GM12874 (cell line): ENCODE results near the gene TGM3.

Experiments
- CTCF ChIP-seq: IDR thresholded peaks from 2 replicates; pipeline ENCODE4 v1.5.1; 2011; ENCODE audit warnings: low read depth, mild to moderate bottlenecking, control low read depth, low read length, moderate library complexity; ENCODE audit not compliant: insufficient read depth

The TGM3 gene

DNA sequence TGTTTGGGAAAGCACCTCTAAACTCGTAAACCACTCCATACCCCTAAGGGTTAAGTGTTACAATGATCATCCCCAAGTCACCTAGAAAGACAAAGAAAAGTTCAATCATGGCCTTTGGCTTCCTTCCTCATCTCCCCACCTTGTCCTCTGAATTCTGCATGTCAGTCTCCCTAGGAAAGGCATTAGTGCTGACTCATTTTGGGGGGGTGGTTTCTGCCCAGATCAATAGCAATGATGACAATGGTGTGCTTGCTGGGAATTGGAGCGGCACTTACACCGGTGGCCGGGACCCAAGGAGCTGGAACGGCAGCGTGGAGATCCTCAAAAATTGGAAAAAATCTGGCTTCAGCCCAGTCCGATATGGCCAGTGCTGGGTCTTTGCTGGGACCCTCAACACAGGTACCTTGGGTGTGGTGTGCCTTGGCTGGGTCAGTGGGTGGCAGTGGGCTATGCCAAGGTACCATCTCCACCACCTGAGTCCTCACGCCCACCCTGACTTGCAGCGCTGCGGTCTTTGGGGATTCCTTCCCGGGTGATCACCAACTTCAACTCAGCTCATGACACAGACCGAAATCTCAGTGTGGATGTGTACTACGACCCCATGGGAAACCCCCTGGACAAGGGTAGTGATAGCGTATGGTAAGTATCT, 21.2 kb downstream of the TGM3 start:
- TF ChIP-seq CTCF, result no peak

DNA sequence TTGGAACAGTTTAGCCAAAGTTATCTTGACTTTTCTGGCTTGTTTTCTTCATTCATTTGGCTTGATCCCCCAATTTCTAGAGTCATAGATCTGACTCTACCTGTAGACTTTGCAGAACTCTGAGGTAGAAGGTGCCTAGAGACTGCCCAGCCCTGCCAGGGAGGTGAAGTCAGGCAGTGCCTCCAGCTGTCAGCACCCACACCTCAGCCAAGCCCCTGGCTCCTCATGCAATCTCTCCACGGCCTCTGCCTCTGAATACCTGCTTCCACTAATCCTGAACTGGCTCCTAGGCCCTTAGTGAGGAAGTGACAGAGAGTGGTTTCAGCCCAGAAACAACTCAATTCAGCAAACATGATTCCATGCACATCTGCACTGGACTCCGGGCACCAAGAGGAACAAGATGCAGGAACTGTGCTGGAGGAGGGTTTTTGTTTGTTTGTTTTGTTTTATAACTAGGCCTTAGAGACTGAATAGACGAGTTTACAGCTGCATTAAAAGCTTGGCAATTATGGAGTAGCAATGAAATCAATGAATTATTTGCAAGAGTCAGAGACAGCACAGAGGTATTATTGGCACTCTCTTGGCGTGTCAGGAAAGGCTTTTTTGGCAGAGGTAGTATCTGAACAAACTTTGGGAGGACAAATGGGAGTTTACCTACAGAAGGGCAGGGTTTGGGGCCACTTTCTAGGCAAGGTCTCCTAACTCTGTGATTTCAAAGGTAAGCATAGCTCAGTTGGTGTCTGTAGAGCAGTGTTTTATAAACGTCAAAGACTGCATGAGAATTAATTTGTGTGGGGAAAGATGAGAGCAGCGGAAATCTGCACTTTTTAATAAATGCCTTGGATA, 25.2 kb downstream of the TGM3 start:
- TF ChIP-seq CTCF, result no peak

- no peak for TF ChIP-seq CTCF
Observed at GRCh38 chr20:2323051-2323450, 27.2 kb downstream of the TGM3 start.

DNA sequence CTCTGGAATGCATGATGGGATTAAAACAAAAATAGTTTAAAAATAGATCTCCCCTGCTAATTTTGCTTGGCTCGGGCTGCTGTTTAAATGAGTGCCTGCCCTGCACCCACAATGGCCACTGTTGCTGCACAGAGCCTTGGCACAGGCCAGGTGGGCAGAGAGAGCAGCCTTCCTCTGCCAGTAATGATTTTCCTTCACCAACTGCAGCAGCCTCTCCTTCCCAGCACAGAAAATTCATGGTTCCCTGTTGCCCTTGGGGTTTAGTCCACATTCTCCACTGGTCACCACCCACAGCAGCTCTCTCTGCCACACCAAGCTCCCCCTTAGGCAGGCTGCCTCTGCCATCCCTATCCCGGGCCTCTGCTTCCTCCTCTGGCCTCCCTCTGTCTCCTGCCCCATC, 30.2 kb downstream of the TGM3 start:
- TF ChIP-seq CTCF, result no peak

GRCh38 chr20:2327620-2328555, 32.1 kb downstream of the TGM3 start:
- TF ChIP-seq CTCF, result no peak

DNA sequence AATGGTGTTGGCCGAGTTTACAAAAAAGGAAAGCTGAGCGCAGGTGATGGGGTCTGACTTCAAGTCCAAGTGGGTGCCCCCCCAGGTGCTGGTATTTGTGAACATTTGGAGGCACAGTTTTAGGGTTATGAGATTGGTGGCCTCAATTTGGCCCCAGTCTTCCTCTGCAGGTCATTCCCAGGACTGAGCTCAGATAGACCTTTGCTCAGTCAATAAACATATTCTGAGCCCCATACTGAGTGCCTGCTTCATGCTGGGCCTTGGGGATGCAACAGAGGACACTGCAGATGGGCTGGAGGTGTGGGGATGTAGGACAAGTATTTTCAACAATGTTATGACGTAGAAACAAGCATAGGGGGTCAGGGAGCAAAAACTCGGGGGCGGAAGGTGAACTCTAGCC, 33.5 kb downstream of the TGM3 start:
- no peak for TF ChIP-seq CTCF

GRCh38 chr20:2330090-2330695, 34.4 kb downstream of the TGM3 start:
- no peak for TF ChIP-seq CTCF
